ENCODE data around the gene DDX54. TPM values are rescaled to one million over a fixed set of nuclear protein-coding genes. Genes with fewer than 3 reads are reported as not detected.

DDX54 gene
- total RNA-seq, 6 experiments from 2014 or later = 60.1 to 71.0 (median 61.9) TPM

- H3K36me3 Mint-ChIP-seq (ENCODE audit: low read depth) = no peaks in the 10 kb centered on the region
- H3K27me3 Mint-ChIP-seq (ENCODE audit: insufficient read depth) = peaks cover 17% of the 10 kb centered on the region
- no peak for TF ChIP-seq CTCF (IDR thresholded peaks at IDR 0.05)
- no peaks in the 10 kb centered on the region for H3K9me3 Mint-ChIP-seq
- no peak for DNase-seq
- no peak overlapping the region for H3K27ac Mint-ChIP-seq
- no peak overlapping the region for H3K4me3 Mint-ChIP-seq
- H3K4me1 Mint-ChIP-seq (ENCODE audit: low read depth) = peaks cover 18% of the 10 kb centered on the region
These were observed 38.3 kb downstream of the DDX54 start for GRCh38 chr12:113146999-113147398.

GRCh38 chr12:113145720-113146551 lies 39.3 kb downstream of the DDX54 start:
- TF ChIP-seq CTCF (IDR thresholded peaks at IDR 0.05) = no peak
- no peaks in the 10 kb centered on the region for H3K36me3 Mint-ChIP-seq (ENCODE audit: low read depth)
- H3K27me3 Mint-ChIP-seq (ENCODE audit: insufficient read depth) = peaks cover 14% of the 10 kb centered on the region
- H3K27ac Mint-ChIP-seq = no peak overlapping the region
- H3K4me3 Mint-ChIP-seq = no peak overlapping the region
- peaks cover 17% of the 10 kb centered on the region for H3K4me1 Mint-ChIP-seq (ENCODE audit: low read depth)
- DNase-seq = no peak
- H3K9me3 Mint-ChIP-seq = no peaks in the 10 kb centered on the region

GRCh38 chr12:113144806-113145205 lies 40.5 kb downstream of the DDX54 start:
- no peak for DNase-seq
- Mint-ChIP-seq H3K27me3 (ENCODE audit: insufficient read depth) (peaks cover 16% of the 10 kb centered on the region), H3K36me3 (ENCODE audit: low read depth) (no peaks in the 10 kb centered on the region), H3K9me3 (no peaks in the 10 kb centered on the region), H3K27ac (no peak overlapping the region), H3K4me3 (no peak overlapping the region), H3K4me1 (ENCODE audit: low read depth) (peaks cover 7% of the 10 kb centered on the region)
- no peak for TF ChIP-seq CTCF (IDR thresholded peaks at IDR 0.05)

- Mint-ChIP-seq H3K36me3 (ENCODE audit: low read depth) (no peaks in the 10 kb centered on the region), H3K4me3 (no peak overlapping the region), H3K27me3 (ENCODE audit: insufficient read depth) (peaks cover 16% of the 10 kb centered on the region), H3K4me1 (ENCODE audit: low read depth) (no peaks in the 10 kb centered on the region), H3K27ac (no peak overlapping the region), H3K9me3 (no peaks in the 10 kb centered on the region)
- no peak for TF ChIP-seq CTCF (IDR thresholded peaks at IDR 0.05)
- no peak for DNase-seq
These were observed 41.3 kb downstream of the DDX54 start for GRCh38 chr12:113143959-113144358.

DNA sequence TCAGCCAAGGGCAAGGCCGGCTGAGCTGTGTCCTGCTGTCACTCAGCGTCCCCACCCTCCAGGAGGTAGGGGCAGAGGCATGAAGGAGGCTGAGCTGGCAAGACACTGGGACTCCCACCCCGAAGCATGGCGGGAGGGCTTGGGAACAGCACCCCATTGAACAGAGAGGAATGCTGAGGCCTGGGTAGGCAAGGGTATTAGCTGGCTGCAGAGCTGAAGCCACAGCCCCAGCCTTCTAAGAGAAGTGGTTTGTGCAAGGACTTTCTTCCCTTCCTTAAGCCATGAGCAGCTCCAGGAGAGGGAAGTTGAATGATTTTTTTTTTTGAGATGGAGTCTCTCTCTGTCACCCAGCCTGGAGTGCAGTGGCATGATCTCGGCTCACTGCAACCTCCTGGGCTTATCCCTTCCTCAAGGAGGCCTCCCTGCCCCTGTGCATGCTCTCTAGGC lies 42.4 kb downstream of the DDX54 start:
- no peaks in the 10 kb centered on the region for H3K9me3 Mint-ChIP-seq

More for the DNA sequence above, 42.4 kb downstream of the DDX54 start:
- no peak overlapping the region for H3K4me3 Mint-ChIP-seq
- H3K4me1 Mint-ChIP-seq (ENCODE audit: low read depth) = no peaks in the 10 kb centered on the region
- no peak for DNase-seq
- TF ChIP-seq CTCF (IDR thresholded peaks at IDR 0.05) = no peak
- peaks cover 16% of the 10 kb centered on the region for H3K27me3 Mint-ChIP-seq (ENCODE audit: insufficient read depth)
- no peaks in the 10 kb centered on the region for H3K36me3 Mint-ChIP-seq (ENCODE audit: low read depth)
- H3K27ac Mint-ChIP-seq = no peak overlapping the region

All from HFFc6 (cell line).